Lung (tissue), 12 donors: Measurements from ENCODE around the gene MC1R. TPM values are rescaled to one million over a fixed set of nuclear protein-coding genes. Genes with fewer than 3 reads are reported as not detected.
A peak's percentile ranks its signal among the peaks of the same experiment; 100 is the strongest.

ENCODE experiments used
- ATAC-seq: fragments of 200-7000 bp; cut with Tn5 transposase; one replicate; pipeline ENCODE4 v1.9.1; 2020; ENCODE audit warnings: moderate number of reproducible peaks; ENCODE audit not compliant: insufficient read depth, low FRiP score
- DNase-seq, 3 donors: peaks; one replicate each; pipeline ENCODE4 v3.0.0-alpha.2; 2013 to 2017
- H3K27ac ChIP-seq, 2 donors: one replicate each; pipeline ENCODE4 v1.5.1; 2013; ENCODE audit warnings: mild to moderate bottlenecking in 2 of 2, moderate library complexity in 2 of 2, control low read depth in 1 of 2, inconsistent platforms in 1 of 2, low read depth in 1 of 2, low read length in 1 of 2
- H3K27me3 ChIP-seq, 3 donors: one replicate each; pipeline ENCODE4 v1.5.1; 2013; ENCODE audit warnings: low read length in 2 of 3; ENCODE audit not compliant: control insufficient read depth in 3 of 3, insufficient read depth in 3 of 3
- H3K36me3 ChIP-seq, 4 donors: one replicate each; pipeline ENCODE4 v1.5.1; 2013; ENCODE audit warnings: low read length in 4 of 4, mild to moderate bottlenecking in 1 of 4, moderate library complexity in 1 of 4; ENCODE audit not compliant: control insufficient read depth in 4 of 4, insufficient read depth in 4 of 4
- H3K4me1 ChIP-seq, 5 donors: one replicate each; pipeline ENCODE4 v1.5.1; 2013; ENCODE audit warnings: low read length in 5 of 5, mild to moderate bottlenecking in 2 of 5, moderate library complexity in 1 of 5; ENCODE audit not compliant: control insufficient read depth in 5 of 5, insufficient read depth in 5 of 5
- H3K4me3 ChIP-seq: one replicate; pipeline ENCODE4 v1.5.1; 2013; ENCODE audit warnings: mild to moderate bottlenecking, control low read depth, moderate library complexity
- H3K9ac ChIP-seq, 2 donors: one replicate each; pipeline ENCODE4 v1.5.1; 2013; ENCODE audit warnings: low read length in 2 of 2, control low read depth in 1 of 2; ENCODE audit not compliant: insufficient read depth in 1 of 2
- H3K9me3 ChIP-seq, 4 donors: one replicate each; pipeline ENCODE4 v1.5.1; 2013; ENCODE audit warnings: low read length in 3 of 4, mild to moderate bottlenecking in 1 of 4, moderate library complexity in 1 of 4; ENCODE audit not compliant: control insufficient read depth in 4 of 4, insufficient read depth in 3 of 4
- WGBS, 2 donors: extraction: QIAGEN DNeasy Blood & Tissue Kit; methylation state at CpG; one replicate each; pipeline ENCODE4 v1.1.7; 2013; 5-methylcytosine and 5-hydroxymethylcytosine counted together
- polyA plus RNA-seq, 2 donors: library from polyadenylated mRNA; stranded (reverse); fragments of 200-250 nt; gene quantifications; one replicate each; pipeline ENCODE4 v1.2.1, GENCODE V29; 2013
- total RNA-seq, 2 donors: library from RNA; depleted of rRNA in 1 of 2; stranded (reverse); fragments of >200 nt in 1 of 2; gene quantifications; one replicate each; pipeline ENCODE4 v1.2.1, GENCODE V29; 2014 to 2021
- TF ChIP-seq, protein P1 (sequence below): IDR thresholded peaks from 2 replicates; pipeline ENCODE4 v1.5.1; 2012; ENCODE audit warnings: mild to moderate bottlenecking; ENCODE audit errors: control extremely low read depth, extremely low read depth
- donor health status: control.
- donor health status: control.
- donor health status: Bipolar disorder and iron deficiency.
- donor health status: healthy.
- donor health status: DM: yes; HTN: yes; CAD: no.

MC1R gene
- total and polyA plus RNA-seq, 4 donors, result 2.9 to 7.1 (median 3.5) TPM

DNA sequence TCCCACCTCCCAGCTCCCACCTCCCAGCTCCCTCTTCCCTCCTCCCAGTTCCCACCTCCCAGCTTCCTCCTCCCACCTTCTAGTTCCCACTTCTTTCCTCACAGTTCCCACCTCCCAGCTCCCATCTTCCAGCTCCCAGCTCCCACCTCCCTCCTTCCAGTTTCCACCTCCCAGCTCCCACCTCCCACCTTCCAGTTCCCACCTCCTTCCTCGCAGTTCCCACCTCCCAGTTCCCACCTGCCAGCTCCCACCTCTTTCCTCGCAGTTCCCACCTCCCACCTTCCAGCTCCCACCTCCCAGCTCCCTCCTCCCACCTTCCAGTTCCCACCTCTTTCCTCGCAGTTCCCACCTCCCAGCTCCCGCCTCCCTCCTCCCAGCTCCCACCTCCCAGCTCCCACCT, 10.4 kb upstream of the MC1R start:
- Histone ChIP-seq H3K9ac (no peak overlapping the region), H3K9me3 (no peaks in the 10 kb centered on the region), H3K27me3 (no peaks in the 10 kb centered on the region), H3K4me1 (no peaks in the 10 kb centered on the region), H3K27ac (no peak overlapping the region), H3K36me3 (peaks cover 12 to 78% (median 28%) of the 10 kb centered on the region in 4 donors), H3K4me3 (no peak overlapping the region)
- TF ChIP-seq, protein P1, sequence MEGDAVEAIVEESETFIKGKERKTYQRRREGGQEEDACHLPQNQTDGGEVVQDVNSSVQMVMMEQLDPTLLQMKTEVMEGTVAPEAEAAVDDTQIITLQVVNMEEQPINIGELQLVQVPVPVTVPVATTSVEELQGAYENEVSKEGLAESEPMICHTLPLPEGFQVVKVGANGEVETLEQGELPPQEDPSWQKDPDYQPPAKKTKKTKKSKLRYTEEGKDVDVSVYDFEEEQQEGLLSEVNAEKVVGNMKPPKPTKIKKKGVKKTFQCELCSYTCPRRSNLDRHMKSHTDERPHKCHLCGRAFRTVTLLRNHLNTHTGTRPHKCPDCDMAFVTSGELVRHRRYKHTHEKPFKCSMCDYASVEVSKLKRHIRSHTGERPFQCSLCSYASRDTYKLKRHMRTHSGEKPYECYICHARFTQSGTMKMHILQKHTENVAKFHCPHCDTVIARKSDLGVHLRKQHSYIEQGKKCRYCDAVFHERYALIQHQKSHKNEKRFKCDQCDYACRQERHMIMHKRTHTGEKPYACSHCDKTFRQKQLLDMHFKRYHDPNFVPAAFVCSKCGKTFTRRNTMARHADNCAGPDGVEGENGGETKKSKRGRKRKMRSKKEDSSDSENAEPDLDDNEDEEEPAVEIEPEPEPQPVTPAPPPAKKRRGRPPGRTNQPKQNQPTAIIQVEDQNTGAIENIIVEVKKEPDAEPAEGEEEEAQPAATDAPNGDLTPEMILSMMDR, result no peak
- WGBS, 2 donors, result 93 to 95% methylated on average over 4 of the region's 4 CpGs
- ATAC-seq, result no peak
- no peak for DNase-seq

- TF ChIP-seq, protein P1, result peak; percentile 59
- H3K36me3 ChIP-seq, result peaks cover 5 to 64% (median 30%) of the 10 kb centered on the region in 4 donors
- WGBS, 2 donors, result 67% methylated on average over 47 of the region's 47 CpGs
- peak; percentile 42 to 66 (median 53) for DNase-seq
- no peaks in the 10 kb centered on the region for H3K4me1 ChIP-seq
- H3K27me3 ChIP-seq, result no peaks in the 10 kb centered on the region
- no peak overlapping the region for H3K9ac ChIP-seq
- peak; percentile 83 for ATAC-seq
- H3K27ac ChIP-seq, result no peak overlapping the region
- H3K4me3 ChIP-seq, result no peak overlapping the region
- H3K9me3 ChIP-seq, result no peaks in the 10 kb centered on the region
Observed at GRCh38 chr16:89909777-89910716, 8.6 kb upstream of the MC1R start.

GRCh38 chr16:89910717-89911354, 7.8 kb upstream of the MC1R start:
- no peaks in the 10 kb centered on the region for H3K27me3 ChIP-seq
- H3K27ac ChIP-seq, result no peak overlapping the region
- no peak overlapping the region for H3K4me3 ChIP-seq
- H3K9me3 ChIP-seq, result no peaks in the 10 kb centered on the region
- H3K4me1 ChIP-seq, result no peaks in the 10 kb centered on the region
- no peak overlapping the region for H3K9ac ChIP-seq
- TF ChIP-seq, protein P1, result no peak
- ATAC-seq (no peak), DNase-seq (no peak)
- peaks cover 5 to 56% (median 25%) of the 10 kb centered on the region in 4 donors for H3K36me3 ChIP-seq
- 94 to 96% methylated on average over 27 of the region's 27 CpGs for WGBS, 2 donors
